Activated naive CD8-positive, alpha-beta T cell (primary cell): ENCODE data around the gene RASGRF1.

Experiments
- H3K27ac Mint-ChIP-seq: one replicate; pipeline ENCODE4 v1.8.0; 2021; ENCODE audit warnings: mixed read lengths
- H3K27me3 Mint-ChIP-seq: one replicate; pipeline ENCODE4 v1.8.0; 2021; ENCODE audit warnings: mixed read lengths
- H3K36me3 Mint-ChIP-seq: one replicate; pipeline ENCODE4 v1.8.0; 2021; ENCODE audit warnings: mixed read lengths
- H3K4me1 Mint-ChIP-seq: one replicate; pipeline ENCODE4 v1.8.0; 2021; ENCODE audit warnings: low read depth, mixed read lengths
- H3K4me3 Mint-ChIP-seq: one replicate; pipeline ENCODE4 v1.8.0; 2021; ENCODE audit warnings: mild to moderate bottlenecking, mixed read lengths
- H3K9me3 Mint-ChIP-seq: one replicate; pipeline ENCODE4 v1.8.0; 2021; ENCODE audit warnings: low read depth, mixed read lengths

RASGRF1 gene

DNA sequence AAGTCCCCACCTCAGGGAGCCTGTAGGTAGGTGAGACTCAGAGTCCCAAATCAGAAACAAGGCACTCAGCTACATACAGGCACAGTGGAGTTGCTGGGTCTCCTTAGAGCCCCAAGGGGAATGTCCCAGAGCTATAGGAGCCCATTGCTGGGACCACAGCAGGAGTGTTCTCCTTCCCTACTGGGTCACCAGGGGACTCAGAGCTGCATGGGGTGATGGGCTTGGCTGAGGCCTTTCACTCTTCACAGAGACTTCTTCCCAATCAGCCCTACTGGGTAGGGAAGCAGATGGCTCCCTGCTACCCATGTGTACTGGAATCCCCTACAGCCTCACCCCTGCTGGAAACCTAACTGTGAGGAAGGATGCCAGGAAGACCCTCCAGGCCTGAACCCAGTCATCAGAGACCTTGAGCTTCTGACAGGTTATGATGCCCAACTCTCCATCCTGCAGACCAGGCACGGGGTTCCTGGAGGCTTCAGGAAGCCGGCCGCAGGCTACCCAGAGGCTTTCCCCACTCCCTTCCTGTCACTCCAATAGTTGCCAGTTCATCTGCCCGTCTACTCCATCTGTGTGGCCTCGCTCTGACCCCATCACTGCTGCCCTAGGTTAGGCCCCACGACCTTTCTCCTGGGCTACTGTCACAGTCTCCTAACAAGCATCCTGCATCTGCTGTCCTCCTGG is 24.0 kb downstream of the RASGRF1 start:
- Mint-ChIP-seq H3K27ac (no peak overlapping the region), H3K4me3 (no peak overlapping the region), H3K9me3 (no peaks in the 10 kb centered on the region), H3K36me3 (no peaks in the 10 kb centered on the region), H3K27me3 (peaks cover 2% of the 10 kb centered on the region), H3K4me1 (no peaks in the 10 kb centered on the region)

DNA sequence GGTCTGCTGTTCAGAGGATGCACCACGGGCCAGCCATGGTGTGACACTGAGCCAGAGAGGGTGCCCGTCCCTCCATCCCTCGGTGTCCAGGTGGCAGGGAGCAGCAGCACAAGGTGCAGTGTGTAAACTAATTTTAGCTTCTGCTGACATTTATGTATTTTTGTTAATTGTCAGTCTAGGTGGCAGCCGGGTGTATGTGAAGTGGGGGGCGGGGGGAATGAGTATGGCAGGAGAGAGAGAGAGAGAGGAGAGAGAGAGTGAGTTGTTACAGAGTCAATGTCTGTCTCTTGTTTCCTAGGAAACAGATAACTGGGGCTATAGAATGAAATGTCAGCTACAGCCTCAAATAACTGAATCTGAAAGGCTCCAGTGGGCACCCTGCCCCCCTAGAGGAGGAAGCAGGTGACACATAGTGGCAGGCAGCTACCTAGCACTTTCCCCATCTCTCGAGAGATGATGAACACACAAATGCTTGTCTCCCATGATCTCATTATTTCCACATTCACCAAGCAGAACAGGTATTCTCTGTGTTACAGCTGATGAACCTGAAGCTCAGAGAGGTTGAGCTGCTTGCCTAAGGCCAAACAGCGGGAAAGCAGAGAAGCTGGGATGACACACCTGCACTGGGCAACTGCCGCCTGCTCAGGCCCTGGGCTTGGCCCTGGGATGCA is 24.7 kb downstream of the RASGRF1 start:
- H3K4me3 Mint-ChIP-seq = no peak overlapping the region
- H3K27ac Mint-ChIP-seq = no peak overlapping the region
- no peaks in the 10 kb centered on the region for H3K4me1 Mint-ChIP-seq
- no peaks in the 10 kb centered on the region for H3K9me3 Mint-ChIP-seq
- peaks cover 2% of the 10 kb centered on the region for H3K27me3 Mint-ChIP-seq
- H3K36me3 Mint-ChIP-seq = no peaks in the 10 kb centered on the region

DNA sequence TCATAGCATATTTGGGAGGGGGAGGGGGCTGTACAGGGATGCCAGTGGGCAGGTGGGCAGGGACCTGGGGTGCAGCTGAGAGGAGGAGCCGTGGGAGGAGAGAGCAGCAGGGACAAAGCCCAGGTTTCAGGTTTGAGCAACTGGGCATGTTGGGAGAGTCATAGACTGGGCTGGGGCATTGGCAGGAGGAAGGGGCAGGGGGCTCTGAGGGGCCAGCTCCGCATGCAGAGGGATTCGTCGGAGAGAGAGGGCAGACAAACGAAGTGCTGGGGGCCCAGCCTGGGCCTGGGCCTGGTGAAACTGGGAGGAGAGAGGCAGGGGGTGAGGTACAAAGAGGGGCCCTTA is 25.2 kb downstream of the RASGRF1 start:
- Mint-ChIP-seq H3K4me3 (no peak overlapping the region), H3K4me1 (no peaks in the 10 kb centered on the region), H3K27me3 (peaks cover 2% of the 10 kb centered on the region), H3K36me3 (no peaks in the 10 kb centered on the region), H3K9me3 (no peaks in the 10 kb centered on the region), H3K27ac (no peak overlapping the region)

- Mint-ChIP-seq H3K27ac (no peak overlapping the region), H3K9me3 (no peaks in the 10 kb centered on the region), H3K36me3 (no peaks in the 10 kb centered on the region), H3K27me3 (peaks cover 3% of the 10 kb centered on the region), H3K4me1 (no peaks in the 10 kb centered on the region), H3K4me3 (no peak overlapping the region)
Observed at GRCh38 chr15:79064496-79064895, 26.1 kb downstream of the RASGRF1 start.

GRCh38 chr15:79060175-79060574 is 30.4 kb downstream of the RASGRF1 start:
- Mint-ChIP-seq H3K36me3 (no peaks in the 10 kb centered on the region), H3K4me1 (no peaks in the 10 kb centered on the region), H3K27me3 (peaks cover 9% of the 10 kb centered on the region), H3K27ac (no peak overlapping the region), H3K9me3 (no peaks in the 10 kb centered on the region), H3K4me3 (no peak overlapping the region)

GRCh38 chr15:79059081-79059572 is 31.5 kb downstream of the RASGRF1 start:
- no peak overlapping the region for H3K27ac Mint-ChIP-seq
- H3K4me1 Mint-ChIP-seq = no peaks in the 10 kb centered on the region
- no peak overlapping the region for H3K4me3 Mint-ChIP-seq
- H3K9me3 Mint-ChIP-seq = no peaks in the 10 kb centered on the region
- H3K36me3 Mint-ChIP-seq = no peaks in the 10 kb centered on the region
- peaks cover 10% of the 10 kb centered on the region for H3K27me3 Mint-ChIP-seq

DNA sequence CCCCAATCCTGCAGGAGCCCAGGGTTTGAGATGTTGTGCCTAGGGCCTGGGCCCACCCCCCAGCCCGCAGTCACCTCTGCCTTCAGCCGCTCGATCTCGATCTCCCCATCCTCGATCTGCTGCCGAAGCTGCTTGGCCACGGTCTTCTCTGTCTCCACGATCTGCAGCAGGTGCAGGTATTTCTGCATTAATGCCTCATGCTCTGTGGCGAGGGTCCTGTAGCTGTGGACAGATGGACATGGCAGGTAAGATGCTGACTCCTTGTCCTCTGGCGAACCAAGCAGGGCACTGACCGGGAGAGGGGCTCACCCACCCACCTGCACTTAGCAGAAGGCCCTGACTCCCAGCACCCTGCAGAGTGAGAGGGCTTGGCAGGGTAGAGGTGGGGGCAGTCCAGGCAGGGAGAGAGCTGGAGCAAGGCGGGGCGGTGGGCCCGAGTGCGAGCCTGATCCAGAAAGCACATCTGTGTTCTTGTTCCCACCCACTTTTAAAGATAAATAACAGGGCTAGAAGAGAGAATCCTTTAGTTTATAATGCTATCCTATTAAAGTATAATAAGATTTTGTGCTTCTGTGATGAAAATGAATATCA is 32.2 kb downstream of the RASGRF1 start:
- Mint-ChIP-seq H3K4me1 (no peaks in the 10 kb centered on the region), H3K4me3 (no peak overlapping the region), H3K27me3 (peaks cover 11% of the 10 kb centered on the region), H3K27ac (no peak overlapping the region), H3K9me3 (no peaks in the 10 kb centered on the region), H3K36me3 (no peaks in the 10 kb centered on the region)

DNA sequence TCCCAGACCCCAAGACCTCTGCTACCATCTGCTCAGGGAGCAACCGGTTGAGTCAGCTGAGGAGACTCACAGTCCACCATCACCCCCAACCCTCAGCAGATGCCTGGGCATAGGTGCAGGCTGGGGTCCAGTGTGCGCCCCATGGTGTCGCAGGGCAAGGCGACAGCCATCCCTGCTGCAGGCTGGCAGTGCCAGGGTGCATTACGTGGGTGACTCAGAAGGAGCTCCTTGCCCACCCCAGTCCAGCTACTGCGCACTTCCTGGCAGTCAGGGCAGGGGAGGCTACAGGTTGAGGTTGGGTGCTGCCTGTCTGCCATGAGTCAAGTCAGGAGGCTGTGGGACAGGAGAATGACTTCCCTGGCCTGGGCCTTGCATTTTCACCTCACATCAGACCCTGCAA is 33.5 kb downstream of the RASGRF1 start:
- H3K27me3 Mint-ChIP-seq = peaks cover 11% of the 10 kb centered on the region
- no peaks in the 10 kb centered on the region for H3K4me1 Mint-ChIP-seq

GRCh38 chr15:79054350-79054749 is 36.2 kb downstream of the RASGRF1 start:
- Mint-ChIP-seq H3K4me3 (no peak overlapping the region), H3K36me3 (no peaks in the 10 kb centered on the region), H3K4me1 (no peaks in the 10 kb centered on the region), H3K27me3 (peaks cover 8% of the 10 kb centered on the region), H3K9me3 (no peaks in the 10 kb centered on the region), H3K27ac (no peak overlapping the region)

More for the DNA sequence above, 33.5 kb downstream of the RASGRF1 start:
- no peaks in the 10 kb centered on the region for H3K9me3 Mint-ChIP-seq
- no peak overlapping the region for H3K27ac Mint-ChIP-seq
- no peak overlapping the region for H3K4me3 Mint-ChIP-seq
- no peaks in the 10 kb centered on the region for H3K36me3 Mint-ChIP-seq

GRCh38 chr15:79053894-79054293 is 36.7 kb downstream of the RASGRF1 start:
- H3K4me3 Mint-ChIP-seq = no peak overlapping the region
- no peaks in the 10 kb centered on the region for H3K9me3 Mint-ChIP-seq

GRCh38 chr15:79051941-79052731 is 38.4 kb downstream of the RASGRF1 start:
- Mint-ChIP-seq H3K9me3 (no peaks in the 10 kb centered on the region), H3K4me1 (no peaks in the 10 kb centered on the region), H3K4me3 (no peak overlapping the region), H3K27ac (no peak overlapping the region), H3K27me3 (peaks cover 7% of the 10 kb centered on the region), H3K36me3 (no peaks in the 10 kb centered on the region)

More at GRCh38 chr15:79053894-79054293, 36.7 kb downstream of the RASGRF1 start:
- Mint-ChIP-seq H3K4me1 (no peaks in the 10 kb centered on the region), H3K27me3 (peaks cover 7% of the 10 kb centered on the region), H3K36me3 (no peaks in the 10 kb centered on the region), H3K27ac (no peak overlapping the region)

DNA sequence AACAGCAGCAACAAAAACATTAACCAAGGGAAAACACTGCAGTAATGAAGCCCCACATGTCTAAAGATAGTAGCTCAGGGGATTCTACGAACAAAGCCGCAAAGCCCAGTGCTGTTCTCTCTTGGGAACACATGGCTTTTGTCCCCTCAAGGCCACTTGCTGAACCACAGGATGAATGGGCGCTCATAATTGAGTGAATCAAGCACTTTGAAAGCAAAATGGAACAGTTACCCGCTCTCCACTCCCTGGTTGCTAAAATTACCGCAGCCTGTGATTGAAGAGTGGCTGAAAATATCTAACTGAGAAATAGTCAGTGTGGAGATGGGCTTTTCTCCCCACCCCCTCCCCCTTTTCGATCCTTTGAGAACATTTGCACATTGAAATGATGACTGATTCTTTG is 39.6 kb downstream of the RASGRF1 start:
- Mint-ChIP-seq H3K4me1 (no peaks in the 10 kb centered on the region), H3K27ac (no peak overlapping the region), H3K9me3 (no peaks in the 10 kb centered on the region), H3K36me3 (no peaks in the 10 kb centered on the region), H3K4me3 (no peak overlapping the region), H3K27me3 (peaks cover 4% of the 10 kb centered on the region)

GRCh38 chr15:79050341-79050740 is 40.2 kb downstream of the RASGRF1 start:
- H3K9me3 Mint-ChIP-seq = no peaks in the 10 kb centered on the region
- H3K4me1 Mint-ChIP-seq = no peaks in the 10 kb centered on the region
- no peak overlapping the region for H3K27ac Mint-ChIP-seq
- no peak overlapping the region for H3K4me3 Mint-ChIP-seq
- no peaks in the 10 kb centered on the region for H3K36me3 Mint-ChIP-seq
- peaks cover 4% of the 10 kb centered on the region for H3K27me3 Mint-ChIP-seq

GRCh38 chr15:79049416-79049815 is 41.2 kb downstream of the RASGRF1 start:
- Mint-ChIP-seq H3K4me3 (no peak overlapping the region), H3K27me3 (peaks cover 2% of the 10 kb centered on the region), H3K4me1 (no peaks in the 10 kb centered on the region)

More at GRCh38 chr15:79049416-79049815, 41.2 kb downstream of the RASGRF1 start:
- Mint-ChIP-seq H3K36me3 (no peaks in the 10 kb centered on the region), H3K9me3 (no peaks in the 10 kb centered on the region), H3K27ac (no peak overlapping the region)
